Measurements from ENCODE around the gene CLSTN3. TPM values are rescaled to one million over a fixed set of nuclear protein-coding genes. Genes with fewer than 3 reads are reported as not detected.

CLSTN3 gene
- total and polyA plus RNA-seq, 4 donors = 6.1 to 37.2 (median 26.8) TPM

- peak overlapping the region; percentile 72 to 75 for H3K27ac ChIP-seq (ENCODE audit: low read depth in 1 of 2, low read length in 2 of 2)
- peaks cover 3 to 25% (median 19%) of the 10 kb centered on the region in 4 donors for H3K36me3 ChIP-seq (ENCODE audit: control insufficient read depth in 4 of 4, insufficient read depth in 3 of 4, low read depth in 1 of 4, low read length in 3 of 4)
- TF ChIP-seq RXRA (IDR thresholded peaks at IDR 0.05) (peak; percentile 43 to 69), HNF4A (conservative IDR thresholded peaks at IDR 0.05) (peak; percentile 82 to 85), REST (IDR thresholded peaks at IDR 0.05) (peak; percentile 19), SP1 (IDR thresholded peaks at IDR 0.05) (peak; percentile 67), HNF4G (IDR thresholded peaks at IDR 0.05) (peak; percentile 68), JUND (IDR thresholded peaks at IDR 0.05) (no peak)
- peak overlapping the region in 1 of 2 donors; percentile 31 for H3K9ac ChIP-seq (ENCODE audit: low read depth in 1 of 2, low read length in 2 of 2)
- peak overlapping the region in 2 of 3 donors; percentile 8 to 23 for H3K4me3 ChIP-seq (ENCODE audit: low read depth in 1 of 3, low read length in 3 of 3)
- no peaks in the 10 kb centered on the region for H3K27me3 ChIP-seq (ENCODE audit: control insufficient read depth in 4 of 4, insufficient read depth in 4 of 4, low read length in 3 of 4)
- DNase-seq (ENCODE audit: low spot score) = no peak
- H3K9me3 ChIP-seq (ENCODE audit: control insufficient read depth in 4 of 4, low read length in 3 of 4) = no peaks in the 10 kb centered on the region
- peaks cover 0 to 9% (median 6%) of the 10 kb centered on the region in 4 donors for H3K4me1 ChIP-seq (ENCODE audit: control insufficient read depth in 4 of 4, insufficient read depth in 4 of 4, low read length in 3 of 4)
- WGBS = 33% methylated on average over 2 of the region's 2 CpGs
Observed at GRCh38 chr12:7197841-7198240, 67.7 kb downstream of the CLSTN3 start.

GRCh38 chr12:7203109-7203508, 72.9 kb downstream of the CLSTN3 start:
- Histone ChIP-seq H3K36me3 (ENCODE audit: control insufficient read depth in 4 of 4, insufficient read depth in 3 of 4, low read depth in 1 of 4, low read length in 3 of 4) (peaks cover 4 to 55% (median 33%) of the 10 kb centered on the region in 4 donors), H3K27me3 (ENCODE audit: control insufficient read depth in 4 of 4, insufficient read depth in 4 of 4, low read length in 3 of 4) (no peaks in the 10 kb centered on the region), H3K4me3 (ENCODE audit: low read depth in 1 of 3, low read length in 3 of 3) (no peak overlapping the region), H3K4me1 (ENCODE audit: control insufficient read depth in 4 of 4, insufficient read depth in 4 of 4, low read length in 3 of 4) (peaks cover 0 to 2% (median under 1%) of the 10 kb centered on the region in 4 donors), H3K9ac (ENCODE audit: low read depth in 1 of 2, low read length in 2 of 2) (no peak overlapping the region), H3K27ac (ENCODE audit: low read depth in 1 of 2, low read length in 2 of 2) (no peak overlapping the region), H3K9me3 (ENCODE audit: control insufficient read depth in 4 of 4, low read length in 3 of 4) (no peaks in the 10 kb centered on the region)
- 97% methylated on average over 4 of the region's 4 CpGs for WGBS
- no peak for DNase-seq (ENCODE audit: low spot score)
- TF ChIP-seq HNF4G (IDR thresholded peaks at IDR 0.05) (no peak), JUND (IDR thresholded peaks at IDR 0.05) (no peak), ZBTB33 (IDR thresholded peaks at IDR 0.05) (no peak), SP1 (IDR thresholded peaks at IDR 0.05) (no peak), RXRA (IDR thresholded peaks at IDR 0.05) (no peak)

GRCh38 chr12:7205091-7205490, 74.9 kb downstream of the CLSTN3 start:
- Histone ChIP-seq H3K27ac (ENCODE audit: low read depth in 1 of 2, low read length in 2 of 2) (no peak overlapping the region), H3K27me3 (ENCODE audit: control insufficient read depth in 4 of 4, insufficient read depth in 4 of 4, low read length in 3 of 4) (no peaks in the 10 kb centered on the region), H3K9me3 (ENCODE audit: control insufficient read depth in 4 of 4, low read length in 3 of 4) (no peaks in the 10 kb centered on the region), H3K9ac (ENCODE audit: low read depth in 1 of 2, low read length in 2 of 2) (no peak overlapping the region), H3K36me3 (ENCODE audit: control insufficient read depth in 4 of 4, insufficient read depth in 3 of 4, low read depth in 1 of 4, low read length in 3 of 4) (peaks cover 4 to 75% (median 47%) of the 10 kb centered on the region in 4 donors), H3K4me1 (ENCODE audit: control insufficient read depth in 4 of 4, insufficient read depth in 4 of 4, low read length in 3 of 4) (no peaks in the 10 kb centered on the region), H3K4me3 (ENCODE audit: low read depth in 1 of 3, low read length in 3 of 3) (no peak overlapping the region)
- no peak for DNase-seq (ENCODE audit: low spot score)
- TF ChIP-seq HNF4A (conservative IDR thresholded peaks at IDR 0.05) (no peak), RAD21 (IDR thresholded peaks at IDR 0.05) (no peak), SP1 (IDR thresholded peaks at IDR 0.05) (no peak), GABPA (IDR thresholded peaks at IDR 0.05 in 1 of 2, conservative IDR thresholded peaks at IDR 0.05 in 1 of 2) (no peak), FOXA2 (IDR thresholded peaks at IDR 0.05) (no peak), HNF4G (IDR thresholded peaks at IDR 0.05) (no peak), NR2F2 (IDR thresholded peaks at IDR 0.05) (no peak), YY1 (IDR thresholded peaks at IDR 0.05) (no peak), FOXA1 (IDR thresholded peaks at IDR 0.05) (no peak), RXRA (IDR thresholded peaks at IDR 0.05) (no peak), ZBTB33 (IDR thresholded peaks at IDR 0.05) (no peak), MAX (IDR thresholded peaks at IDR 0.05) (no peak), TAF1 (conservative IDR thresholded peaks at IDR 0.05) (no peak), JUND (IDR thresholded peaks at IDR 0.05) (no peak), CTCF (IDR thresholded peaks at IDR 0.05; ENCODE audit: low read depth, low read length, missing input control) (no peak)

Measured in liver (tissue), 9 donors.